T-helper 2 cell (primary cell): ENCODE results near the gene C1orf21.

Experiments
- DNase-seq, 5 experiments: peaks; one replicate each; pipeline versions ENCODE4 v3.0.0 to v3.0.0-alpha.2; 2012 to 2022

The C1orf21 gene

DNA sequence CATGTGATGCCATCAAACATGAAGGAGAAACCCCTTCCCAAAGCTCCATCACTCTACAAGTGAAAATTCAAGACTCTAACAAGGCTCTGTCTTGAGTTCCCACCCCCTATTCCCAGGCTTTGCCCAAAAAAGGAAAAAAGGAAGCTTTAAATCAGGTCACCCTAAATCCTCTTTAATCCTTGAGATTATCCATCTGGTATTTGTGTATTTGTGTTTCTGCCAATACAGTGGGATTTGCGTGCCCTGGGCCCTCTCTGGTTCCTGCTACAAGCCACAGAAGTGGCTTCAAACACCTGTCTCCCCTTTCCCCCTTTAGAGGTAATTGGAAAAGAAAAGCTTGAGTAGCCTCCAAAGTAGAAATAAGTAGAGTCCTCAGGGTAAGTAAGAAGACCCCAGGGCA lies 247.5 kb downstream of the C1orf21 start:
- DNase-seq, result no peak

- no peak for DNase-seq
Measured at GRCh38 chr1:184635347-184635979, 248.6 kb downstream of the C1orf21 start.

- DNase-seq, result no peak
Measured at GRCh38 chr1:184635980-184636431, 249.2 kb downstream of the C1orf21 start.

- no peak for DNase-seq
Measured at GRCh38 chr1:184637664-184638240, 250.9 kb downstream of the C1orf21 start.

DNA sequence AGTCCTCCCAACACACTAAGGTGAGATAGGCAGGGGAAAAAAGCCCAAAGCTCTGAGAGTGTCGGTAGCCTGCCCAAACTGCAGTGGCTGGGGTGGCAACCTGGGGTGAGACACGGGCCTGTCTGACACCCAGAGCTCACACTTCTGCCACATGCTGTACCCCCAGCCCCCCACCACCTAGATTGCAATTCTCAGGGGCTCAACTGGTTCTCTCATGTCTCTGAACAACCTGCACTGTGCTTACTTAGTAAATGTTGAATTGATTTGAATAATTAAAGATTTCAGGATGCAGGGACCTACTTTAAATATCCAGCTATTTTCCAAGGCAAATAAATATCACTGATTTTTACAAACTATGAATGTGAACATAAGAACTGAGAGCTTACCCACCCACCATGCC lies 252.4 kb downstream of the C1orf21 start:
- DNase-seq, result no peak

DNA sequence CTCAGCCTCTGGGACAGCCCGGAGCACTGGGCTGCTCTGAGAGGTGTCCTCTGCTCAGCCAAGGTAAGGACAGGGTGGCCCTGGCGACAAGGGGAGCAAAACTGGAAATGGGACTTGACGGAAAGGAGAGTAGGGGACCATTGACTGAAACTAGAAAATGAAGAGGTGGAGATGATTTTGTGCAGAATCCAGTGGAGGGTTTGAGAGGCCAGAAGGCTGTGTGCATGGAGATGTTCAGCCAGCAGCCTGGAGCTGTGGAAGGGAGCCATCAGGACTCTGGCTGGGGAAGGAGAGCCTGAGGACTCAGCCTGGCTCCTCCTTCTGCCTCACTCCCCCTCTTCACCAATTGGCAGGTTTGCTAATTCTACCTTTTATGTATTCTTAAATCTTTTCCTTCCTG lies 253.7 kb downstream of the C1orf21 start:
- DNase-seq, result no peak

DNA sequence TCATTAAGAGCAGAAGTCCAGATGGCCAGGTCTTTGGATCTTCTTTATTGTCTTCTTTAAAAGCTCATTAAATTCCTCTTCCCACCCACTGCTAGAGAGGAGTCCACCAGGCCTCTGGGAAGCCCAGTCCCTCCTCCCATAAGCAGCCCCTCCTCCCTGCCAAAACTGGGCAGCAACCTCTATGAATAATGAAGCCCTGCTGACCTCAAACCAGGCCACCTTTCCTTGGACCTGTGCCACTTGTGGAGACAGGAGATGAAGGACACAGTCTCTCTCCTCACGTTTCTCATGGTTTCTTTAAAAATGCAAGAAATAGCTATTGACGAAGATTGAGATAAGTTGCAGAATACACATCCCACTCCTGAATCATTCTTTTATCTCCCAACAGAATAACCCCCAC lies 255.1 kb downstream of the C1orf21 start:
- DNase-seq, result no peak

- DNase-seq, result no peak
Measured at GRCh38 chr1:184643661-184644060, 256.8 kb downstream of the C1orf21 start.

GRCh38 chr1:184644771-184645170 lies 257.9 kb downstream of the C1orf21 start:
- no peak for DNase-seq

- no peak for DNase-seq
Measured at GRCh38 chr1:184646178-184646701, 259.4 kb downstream of the C1orf21 start.

DNA sequence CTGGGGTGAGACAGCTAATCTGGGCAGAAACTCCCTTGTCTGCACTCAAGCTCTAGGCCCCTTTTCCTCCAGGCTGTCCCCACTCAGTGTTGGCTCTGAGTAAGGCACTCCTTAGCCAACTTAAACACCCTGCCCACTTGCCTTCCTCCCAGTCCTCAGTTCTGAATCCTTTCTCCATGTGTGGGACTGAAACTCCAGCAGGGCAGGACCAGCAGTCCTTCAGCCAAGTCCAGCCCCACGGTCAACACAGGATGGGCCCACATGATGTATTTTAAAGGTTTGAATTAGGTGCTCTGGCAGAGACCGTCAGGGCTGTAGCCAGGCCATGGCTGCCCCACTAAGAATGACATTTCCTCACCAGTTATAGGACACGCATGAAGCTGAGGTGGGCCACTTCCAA lies 260.0 kb downstream of the C1orf21 start:
- DNase-seq, result no peak

DNA sequence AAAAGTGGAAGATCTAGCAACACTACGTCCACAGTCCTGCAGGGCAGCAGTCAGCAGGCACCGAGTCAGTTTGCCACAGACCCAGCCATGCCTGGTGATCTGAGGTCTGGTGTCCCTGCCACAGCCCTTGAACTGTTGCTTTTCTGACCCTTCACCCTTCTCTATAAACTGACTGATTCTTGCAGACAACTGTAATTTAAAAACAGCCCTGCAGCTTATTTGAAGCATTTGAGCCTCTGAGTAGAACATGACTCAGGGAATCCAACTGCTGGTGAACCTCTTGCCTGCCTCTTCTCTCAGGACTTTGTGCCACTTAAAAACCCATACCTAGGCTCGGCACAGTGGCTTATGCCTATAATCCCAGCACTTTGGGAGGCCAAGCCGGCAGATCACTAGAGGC lies 260.6 kb downstream of the C1orf21 start:
- no peak for DNase-seq

DNA sequence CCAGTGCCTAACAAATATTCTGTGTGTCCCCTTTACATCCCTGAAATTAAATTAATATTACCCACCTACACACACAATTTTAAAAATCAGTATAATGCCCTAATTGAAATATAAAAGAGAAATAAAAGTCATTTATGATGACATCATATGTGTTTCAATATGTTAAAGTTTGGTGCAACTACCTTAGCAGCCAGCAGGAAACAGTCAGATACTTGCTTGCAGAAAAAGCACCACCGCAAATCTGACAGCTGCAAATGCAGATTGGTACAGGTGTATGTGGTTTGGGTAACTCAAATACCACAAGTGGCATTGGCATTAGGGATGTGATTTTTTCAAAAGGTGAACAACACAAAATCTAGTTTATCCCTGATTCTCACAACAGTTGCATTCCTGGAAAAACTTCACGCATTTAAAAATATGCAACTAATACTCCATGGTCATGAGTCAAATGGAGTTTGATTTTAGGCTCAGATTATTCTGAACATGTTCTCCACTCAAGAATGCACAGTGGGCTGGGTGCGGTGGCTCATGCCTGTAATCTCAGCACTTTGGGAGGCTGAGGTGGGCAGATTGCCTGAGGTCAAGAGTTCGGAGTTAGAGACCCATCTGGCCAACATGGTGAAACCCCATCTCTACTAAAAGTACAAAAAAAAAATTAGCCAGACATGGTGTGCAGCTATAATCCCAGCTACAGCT lies 261.5 kb downstream of the C1orf21 start:
- DNase-seq, result peak in 1 of 5 experiments; percentile 24

GRCh38 chr1:184648856-184649201 lies 262.0 kb downstream of the C1orf21 start:
- no peak for DNase-seq

- DNase-seq, result no peak
Measured at GRCh38 chr1:184649451-184649888, 262.6 kb downstream of the C1orf21 start.

- no peak for DNase-seq
Measured at GRCh38 chr1:184650177-184650866, 263.5 kb downstream of the C1orf21 start.

DNA sequence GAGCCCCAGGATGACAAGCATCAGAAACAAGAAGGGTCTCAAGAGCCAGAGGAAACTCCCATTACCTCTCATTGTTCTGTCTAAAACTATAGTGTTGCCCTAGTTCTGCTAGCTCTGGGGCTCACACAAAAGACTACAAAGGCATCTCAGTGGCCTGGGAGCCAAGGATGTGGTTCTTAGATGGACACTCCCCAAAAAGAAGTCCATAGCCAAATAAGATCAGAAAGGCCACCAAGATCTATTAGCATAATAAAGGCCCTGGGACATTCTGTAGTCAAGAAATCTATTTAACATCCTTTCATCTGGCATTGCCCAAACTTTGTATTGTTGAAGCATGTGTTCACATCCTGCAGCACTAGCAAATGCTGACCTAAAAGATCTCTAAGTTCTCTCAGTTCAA lies 268.4 kb downstream of the C1orf21 start:
- DNase-seq, result no peak

DNA sequence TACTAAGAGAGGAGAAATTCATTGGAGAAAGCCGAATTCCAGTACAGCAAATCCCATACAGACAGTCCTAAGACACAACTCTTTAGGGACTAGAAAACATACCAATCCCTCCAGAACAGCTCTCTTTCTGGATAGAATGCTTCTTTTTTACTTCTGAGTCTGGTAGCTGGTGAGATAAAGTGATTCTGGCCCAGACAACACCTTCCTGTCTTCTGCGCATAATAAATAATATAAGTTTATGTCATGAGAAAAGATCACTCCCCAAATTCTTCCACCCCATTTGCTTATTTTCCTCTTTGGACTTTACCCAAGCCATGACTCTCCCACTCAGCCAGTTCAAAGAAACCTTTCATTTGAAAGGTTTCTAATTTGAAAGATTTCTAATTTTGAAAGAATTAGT lies 269.4 kb downstream of the C1orf21 start:
- DNase-seq, result no peak

DNA sequence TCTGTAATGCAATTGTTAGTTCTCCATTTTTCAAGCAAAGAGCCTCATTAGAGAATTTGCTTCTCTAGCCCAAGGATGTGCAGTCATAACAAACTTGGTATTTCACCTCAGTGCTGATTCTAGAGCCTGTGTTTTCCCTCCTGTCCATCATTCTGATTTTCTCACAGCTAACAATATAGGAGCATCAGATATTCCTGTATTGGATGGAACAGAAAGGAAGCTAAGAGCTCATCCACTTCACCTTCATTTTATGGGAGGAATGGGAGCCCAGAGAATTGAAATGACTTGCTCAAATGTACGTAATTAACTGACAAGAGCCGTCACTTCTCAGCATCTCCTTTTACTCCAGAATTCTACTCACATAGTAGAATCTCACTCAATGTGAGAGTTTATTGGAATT lies 271.2 kb downstream of the C1orf21 start:
- no peak for DNase-seq

DNA sequence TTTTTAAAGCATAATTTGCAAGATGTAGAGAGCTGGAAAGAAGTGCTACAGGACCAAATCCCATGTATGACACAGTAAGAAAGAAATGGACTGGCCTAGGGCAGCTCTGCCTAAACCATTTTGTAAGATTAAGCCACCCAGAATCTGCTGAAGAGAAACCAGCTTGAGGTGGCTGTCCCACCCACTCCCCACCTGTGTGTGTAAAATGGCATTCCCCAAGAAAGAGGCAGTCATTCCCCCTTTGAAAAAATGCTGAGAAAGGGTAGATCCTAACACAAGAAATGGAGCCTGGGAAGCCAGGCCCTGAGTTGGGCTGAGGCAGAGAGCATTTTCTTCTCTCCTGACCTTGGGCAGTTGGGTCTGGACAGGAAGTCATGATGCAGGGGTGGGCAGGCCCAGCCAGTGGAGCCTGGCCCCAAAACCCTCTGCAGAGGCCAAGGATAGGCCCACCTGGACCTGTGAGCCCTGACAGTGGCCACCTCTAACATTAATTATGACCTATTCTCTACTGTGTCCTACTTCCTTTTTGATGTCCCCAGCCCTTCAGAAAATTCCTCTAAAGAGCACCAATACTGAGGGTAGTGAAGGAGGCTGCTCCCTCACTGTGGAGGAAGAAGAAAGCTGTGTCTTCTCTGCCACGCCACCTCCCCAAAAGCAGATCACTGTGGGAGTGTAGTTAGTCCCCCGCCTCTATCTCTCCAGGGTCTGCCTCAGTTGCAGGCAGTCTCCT lies 273.8 kb downstream of the C1orf21 start:
- DNase-seq, result no peak

DNA sequence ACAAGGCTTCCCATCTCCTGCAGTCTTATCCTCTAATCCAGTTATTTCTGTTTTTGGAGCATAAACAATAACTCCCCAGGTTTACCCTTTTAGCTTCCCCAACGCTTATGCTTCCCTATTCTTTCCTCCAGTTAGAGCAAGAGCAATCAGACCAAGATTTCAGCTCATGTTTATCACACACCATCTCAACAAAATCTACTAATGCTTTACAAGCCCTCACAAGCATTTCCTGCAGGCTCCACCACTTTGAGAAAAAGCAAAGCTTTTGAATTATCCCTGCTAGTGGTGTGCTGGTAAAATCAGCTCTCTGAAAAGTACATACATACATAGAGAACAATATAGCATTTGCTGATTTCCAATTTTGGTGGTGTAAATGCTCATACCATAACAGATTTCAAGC lies 275.0 kb downstream of the C1orf21 start:
- peak in 1 of 5 experiments; percentile 68 for DNase-seq

- DNase-seq, result peak in 4 of 5 experiments; percentile 4 to 59 (median 10)
Measured at GRCh38 chr1:184664042-184664660, 277.3 kb downstream of the C1orf21 start.
